ENCODE results near the gene TUBGCP2.
"Not testable (repeated sequence)": the region's sequence is repeated elsewhere in the genome, so short reads cannot be mapped to it uniquely, and the experiment has no call there.

The TUBGCP2 gene

DNA sequence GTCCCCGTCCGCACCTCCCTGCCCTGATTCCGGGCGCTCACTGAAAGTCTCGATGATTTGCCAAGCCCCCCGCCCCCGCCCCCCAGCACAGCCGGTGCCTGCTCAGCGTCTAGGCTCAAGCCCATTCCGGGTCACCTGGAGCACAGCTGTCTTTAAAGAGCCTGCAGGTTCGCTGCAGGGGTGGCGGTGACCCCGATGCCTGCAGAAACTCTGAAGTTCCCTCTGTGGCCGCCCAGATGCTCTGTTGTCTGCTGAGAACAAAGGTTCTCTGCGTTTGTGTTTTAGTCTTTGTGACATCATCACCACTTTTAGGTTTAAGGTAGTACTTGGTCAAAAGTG is 70.2 kb downstream of the TUBGCP2 start:
- ChIA-PET POLR2A (no interaction called here), CTCF (no interaction called here)
- TF ChIP-seq, protein P1, sequence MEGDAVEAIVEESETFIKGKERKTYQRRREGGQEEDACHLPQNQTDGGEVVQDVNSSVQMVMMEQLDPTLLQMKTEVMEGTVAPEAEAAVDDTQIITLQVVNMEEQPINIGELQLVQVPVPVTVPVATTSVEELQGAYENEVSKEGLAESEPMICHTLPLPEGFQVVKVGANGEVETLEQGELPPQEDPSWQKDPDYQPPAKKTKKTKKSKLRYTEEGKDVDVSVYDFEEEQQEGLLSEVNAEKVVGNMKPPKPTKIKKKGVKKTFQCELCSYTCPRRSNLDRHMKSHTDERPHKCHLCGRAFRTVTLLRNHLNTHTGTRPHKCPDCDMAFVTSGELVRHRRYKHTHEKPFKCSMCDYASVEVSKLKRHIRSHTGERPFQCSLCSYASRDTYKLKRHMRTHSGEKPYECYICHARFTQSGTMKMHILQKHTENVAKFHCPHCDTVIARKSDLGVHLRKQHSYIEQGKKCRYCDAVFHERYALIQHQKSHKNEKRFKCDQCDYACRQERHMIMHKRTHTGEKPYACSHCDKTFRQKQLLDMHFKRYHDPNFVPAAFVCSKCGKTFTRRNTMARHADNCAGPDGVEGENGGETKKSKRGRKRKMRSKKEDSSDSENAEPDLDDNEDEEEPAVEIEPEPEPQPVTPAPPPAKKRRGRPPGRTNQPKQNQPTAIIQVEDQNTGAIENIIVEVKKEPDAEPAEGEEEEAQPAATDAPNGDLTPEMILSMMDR (IDR thresholded peaks at IDR 0.05; ENCODE audit: insufficient read depth, low read length, missing control alignments) = no peak
- DNase-seq (ENCODE audit: low read depth, low spot score) = no peak
- H3K4me3 ChIP-seq (ENCODE audit: low read depth, low read length) = no peak overlapping the region

DNA sequence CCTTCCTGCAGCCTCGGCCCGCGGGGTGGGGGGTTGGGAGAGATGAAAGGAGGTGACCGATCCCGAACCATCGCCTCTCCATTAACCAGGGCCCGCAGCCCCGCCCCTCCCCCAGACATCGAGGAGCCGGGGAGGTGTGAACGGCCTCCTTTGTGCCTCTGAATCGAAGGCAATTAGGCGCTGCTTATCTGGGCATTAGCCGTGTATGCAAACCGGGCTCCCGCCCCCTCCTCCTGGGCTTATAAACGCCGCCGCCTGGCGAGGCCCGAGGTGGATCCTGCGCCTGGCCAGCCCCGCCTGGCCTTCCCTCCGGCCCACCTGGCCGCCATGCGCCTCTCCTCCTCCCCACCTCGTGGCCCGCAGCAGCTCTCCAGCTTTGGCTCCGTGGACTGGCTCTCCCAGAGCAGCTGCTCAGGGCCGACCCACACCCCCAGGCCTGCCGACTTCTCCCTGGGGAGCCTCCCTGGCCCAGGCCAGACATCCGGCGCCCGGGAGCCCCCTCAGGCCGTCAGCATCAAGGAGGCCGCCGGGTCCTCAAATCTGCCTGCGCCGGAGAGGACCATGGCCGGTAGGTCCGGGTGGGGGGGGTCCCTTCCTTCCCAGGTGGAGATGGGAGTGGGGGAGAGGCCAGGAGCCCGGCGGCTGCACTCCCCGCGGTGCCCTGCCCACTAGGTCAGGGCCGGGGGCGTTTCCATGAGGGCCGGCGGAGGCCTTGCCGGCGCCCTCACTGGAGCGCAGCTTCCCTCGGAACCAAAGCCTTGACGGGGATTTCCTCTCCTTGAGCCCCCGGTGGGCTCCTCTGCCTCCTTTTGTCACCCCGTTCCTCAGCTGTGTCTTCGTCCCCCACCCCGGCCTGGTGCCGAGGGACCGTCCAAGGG is 70.8 kb downstream of the TUBGCP2 start, which contains the start of gene VENTX:
VENTX (plus strand) TSS at position 268 of the 878 bp plus-strand sequence; CDS start at position 328, 60 bp downstream.
- TF ChIP-seq, protein P1 (IDR thresholded peaks at IDR 0.05; ENCODE audit: insufficient read depth, low read length, missing control alignments) = no peak
- no peak within 1 kb of the TSS for H3K4me3 ChIP-seq (ENCODE audit: low read depth, low read length)
- ChIA-PET POLR2A (no interaction called here), CTCF (no interaction called here)
- DNase-seq (ENCODE audit: low read depth, low spot score) = no peak

DNA sequence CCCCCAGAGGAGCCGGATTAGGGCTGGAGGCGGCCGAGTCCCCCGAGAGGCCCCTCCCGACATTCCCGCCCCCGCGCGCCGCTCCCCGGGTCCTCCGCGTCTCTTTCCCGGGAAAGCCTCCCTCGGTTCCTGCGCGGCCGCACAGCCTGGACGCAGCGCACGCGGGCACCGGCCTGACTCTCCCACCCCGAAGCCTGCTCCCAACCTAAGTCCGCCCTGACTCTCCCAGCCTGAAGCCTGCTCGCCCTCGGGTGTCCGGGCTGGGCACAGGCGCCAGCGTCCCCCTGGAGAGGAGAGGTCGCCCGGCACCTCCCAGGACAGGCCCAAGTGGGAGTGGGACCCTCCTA is 71.5 kb downstream of the TUBGCP2 start:
- DNase-seq (ENCODE audit: low read depth, low spot score) = no peak
- TF ChIP-seq, protein P1 (IDR thresholded peaks at IDR 0.05; ENCODE audit: insufficient read depth, low read length, missing control alignments) = no peak
- CTCF ChIA-PET = no interaction called here
- POLR2A ChIA-PET = no interaction called here
- H3K4me3 ChIP-seq (ENCODE audit: low read depth, low read length) = no peak overlapping the region

DNA sequence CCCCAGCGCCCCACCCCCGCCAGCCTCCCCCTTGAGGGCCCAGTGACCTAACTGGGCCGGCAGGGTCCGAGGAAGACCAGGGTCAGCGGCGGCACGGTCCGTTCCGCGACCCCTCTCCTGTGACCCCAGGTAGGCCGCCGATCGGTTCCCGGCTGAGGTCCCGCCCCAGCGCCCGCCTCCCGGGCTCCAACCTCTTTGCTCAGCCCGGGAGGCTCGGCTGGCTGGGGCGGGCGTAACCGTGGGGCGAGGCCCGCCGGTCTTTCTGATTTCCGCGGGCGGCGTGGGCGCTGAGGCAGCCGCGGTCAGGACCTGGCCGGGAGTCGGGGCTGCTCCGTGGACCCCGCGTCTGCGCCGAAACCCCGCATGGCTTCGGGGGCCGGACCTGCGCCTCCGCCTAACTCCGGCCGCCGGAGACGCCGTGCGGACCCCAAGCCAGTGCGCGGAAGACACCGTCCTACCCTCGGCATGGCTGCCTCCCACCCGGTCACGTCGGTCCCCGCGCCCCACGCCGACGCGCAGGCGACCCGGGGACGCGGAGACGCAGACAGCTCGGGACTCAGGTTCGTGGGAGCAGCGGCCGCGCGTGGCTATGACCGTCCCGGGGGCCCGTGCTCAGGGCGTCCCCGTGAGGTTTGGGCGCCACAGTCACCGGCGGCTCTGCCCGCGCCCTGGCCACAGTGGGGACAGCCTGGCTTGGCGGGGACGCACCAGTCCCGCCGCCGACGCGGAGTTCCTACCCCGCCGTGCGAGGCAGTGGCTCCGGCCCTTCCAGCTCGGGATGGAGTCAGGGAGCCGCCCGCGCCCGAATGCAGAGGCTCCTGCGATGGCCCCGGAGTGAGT is 72.1 kb downstream of the TUBGCP2 start:
- DNase-seq (ENCODE audit: low read depth, low spot score) = no peak
- TF ChIP-seq, protein P1 (IDR thresholded peaks at IDR 0.05; ENCODE audit: insufficient read depth, low read length, missing control alignments) = no peak
- POLR2A ChIA-PET = no interaction called here
- H3K4me3 ChIP-seq (ENCODE audit: low read depth, low read length) = no peak overlapping the region
- CTCF ChIA-PET = no interaction called here

DNA sequence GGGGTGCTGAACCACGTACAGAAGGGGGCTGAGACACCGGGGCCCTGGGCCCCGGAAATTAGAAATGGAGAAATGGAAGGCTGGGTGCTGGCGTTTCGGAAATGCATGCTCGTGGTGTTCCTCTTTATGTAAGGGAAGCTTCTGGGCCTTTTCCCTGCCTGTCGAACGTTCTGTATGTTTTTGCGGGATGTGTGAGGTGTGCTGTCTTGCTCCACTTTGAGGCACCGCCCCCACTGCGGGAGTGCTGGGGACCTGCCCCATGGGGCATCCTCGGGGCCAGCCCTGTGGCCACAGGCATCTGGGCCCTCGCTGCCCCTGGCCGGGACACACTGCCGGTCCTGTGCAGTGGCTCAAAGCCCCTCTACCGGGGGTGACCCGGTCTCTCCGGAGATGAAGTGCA is 72.7 kb downstream of the TUBGCP2 start:
- CTCF ChIA-PET = no interaction called here
- TF ChIP-seq, protein P1 (IDR thresholded peaks at IDR 0.05; ENCODE audit: insufficient read depth, low read length, missing control alignments) = no peak
- POLR2A ChIA-PET = no interaction called here
- no peak for DNase-seq (ENCODE audit: low read depth, low spot score)
- no peak overlapping the region for H3K4me3 ChIP-seq (ENCODE audit: low read depth, low read length)

DNA sequence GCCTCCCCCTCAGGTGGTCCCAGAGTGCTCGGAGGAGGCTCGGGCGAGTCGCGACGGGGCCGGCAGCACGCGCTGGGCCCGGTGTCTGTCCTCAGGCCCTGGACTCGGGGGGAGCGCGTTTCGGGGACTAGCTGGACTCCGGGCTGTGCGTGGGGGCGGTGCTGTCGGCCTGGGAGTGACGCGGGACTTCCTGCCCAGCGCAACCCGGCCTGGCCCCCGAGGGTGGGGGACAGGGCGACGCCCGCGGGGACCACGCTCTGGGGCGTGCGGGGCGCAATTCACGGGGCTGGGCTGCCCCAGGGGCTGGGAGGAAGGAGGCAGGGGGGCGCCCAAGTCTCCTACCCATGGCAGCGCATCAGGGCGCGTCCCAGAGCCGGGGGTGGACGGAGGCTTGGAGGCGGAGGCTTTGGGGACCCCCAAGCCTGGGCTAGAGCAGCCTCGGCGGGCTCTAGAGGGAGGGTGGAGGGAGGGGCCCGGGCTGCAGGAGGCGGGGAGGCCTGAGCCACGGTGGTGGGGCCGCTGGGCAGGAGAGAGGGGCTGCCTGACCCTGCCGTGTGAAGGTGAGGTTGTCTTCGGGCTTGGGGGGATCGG is 73.3 kb downstream of the TUBGCP2 start:
- H3K4me3 ChIP-seq (ENCODE audit: low read depth, low read length) = no peak overlapping the region
- no peak for DNase-seq (ENCODE audit: low read depth, low spot score)
- ChIA-PET POLR2A (no interaction called here), CTCF (no interaction called here)
- TF ChIP-seq, protein P1 (IDR thresholded peaks at IDR 0.05; ENCODE audit: insufficient read depth, low read length, missing control alignments) = no peak

DNA sequence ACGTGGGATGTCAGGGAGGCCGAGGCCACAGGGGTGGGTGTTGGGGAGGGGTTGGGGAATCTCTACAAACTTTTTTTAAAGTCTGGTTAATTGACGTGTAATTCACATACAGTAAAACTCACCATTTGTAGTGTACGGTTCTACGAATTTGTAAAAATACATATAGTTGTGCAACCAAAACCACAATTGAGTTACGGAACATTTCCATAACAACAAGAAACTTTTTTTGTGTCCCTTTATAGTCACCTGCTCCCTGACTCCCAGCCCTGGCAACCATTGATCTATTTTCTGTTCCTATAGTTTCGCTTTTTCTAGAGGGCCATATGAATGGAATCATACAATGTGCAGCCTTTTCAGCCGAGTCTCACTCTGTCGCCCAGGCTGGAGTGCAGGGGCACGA is 73.9 kb downstream of the TUBGCP2 start:
- CTCF ChIA-PET; POLR2A ChIA-PET; DNase-seq (ENCODE audit: low read depth, low spot score); H3K4me3 ChIP-seq (ENCODE audit: low read depth, low read length): not testable (repeated sequence)

Data from AG04449 (cell line).